ENCODE results near the gene CDK11A.
"Not testable (repeated sequence)": the region's sequence is repeated elsewhere in the genome, so short reads cannot be mapped to it uniquely, and the experiment has no call there.

CDK11A gene

DNA sequence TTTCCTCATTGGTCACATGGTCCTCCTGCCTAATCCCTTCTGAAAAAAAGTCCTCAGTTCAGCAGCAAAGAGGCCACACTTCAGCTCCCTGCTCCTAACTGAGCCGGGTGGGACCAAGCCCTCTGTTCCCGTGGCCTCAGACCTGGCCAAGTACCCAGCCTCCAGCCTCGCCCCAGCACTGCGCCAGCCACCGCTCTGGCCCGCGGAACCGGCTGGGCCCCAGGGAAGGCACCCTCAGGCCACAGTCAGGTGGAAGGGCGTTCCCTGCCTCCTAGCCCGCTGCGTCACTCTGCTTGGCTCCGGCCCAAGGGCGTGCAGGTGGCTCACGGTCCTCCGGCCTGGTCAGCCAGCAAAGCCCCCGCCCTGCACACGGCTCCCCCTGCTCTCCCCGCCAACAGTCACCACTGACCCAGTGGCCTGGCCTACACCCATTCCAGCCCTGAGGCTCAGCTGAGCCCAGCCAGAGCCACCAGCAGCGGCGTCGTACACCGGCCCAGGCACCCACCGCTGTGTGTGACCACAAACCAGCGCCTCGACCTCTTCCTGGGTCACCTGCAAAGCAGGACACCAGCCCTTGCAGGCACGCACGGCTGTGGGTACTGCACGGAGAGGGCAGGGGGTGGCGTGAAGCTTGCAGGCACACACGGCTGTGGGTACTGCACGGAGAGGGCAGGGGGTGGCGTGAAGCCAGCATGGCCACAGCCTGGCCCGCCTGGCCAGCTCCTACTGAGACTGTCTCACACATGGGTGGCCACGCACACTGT is 34.7 kb upstream of the CDK11A start:
- DNase-seq (ENCODE audit: low spot score): no peak
- H3K27ac Mint-ChIP-seq: no peak overlapping the region
- no peaks in the 10 kb centered on the region for H3K27me3 Mint-ChIP-seq (ENCODE audit: low read depth)
- H3K9me3 Mint-ChIP-seq: no peaks in the 10 kb centered on the region
- no peak overlapping the region for H3K4me3 Mint-ChIP-seq
- no peaks in the 10 kb centered on the region for H3K4me1 Mint-ChIP-seq (ENCODE audit: low read depth)
- peaks cover 17% of the 10 kb centered on the region for H3K36me3 Mint-ChIP-seq (ENCODE audit: low read depth)

- no peak overlapping the region for H3K4me3 Mint-ChIP-seq
- no peaks in the 10 kb centered on the region for H3K4me1 Mint-ChIP-seq (ENCODE audit: low read depth)
- no peaks in the 10 kb centered on the region for H3K27me3 Mint-ChIP-seq (ENCODE audit: low read depth)
- H3K36me3 Mint-ChIP-seq (ENCODE audit: low read depth): peaks cover 17% of the 10 kb centered on the region
- H3K27ac Mint-ChIP-seq: no peak overlapping the region
- DNase-seq (ENCODE audit: low spot score): no peak
- H3K9me3 Mint-ChIP-seq: no peaks in the 10 kb centered on the region
Observed at GRCh38 chr1:1758059-1758621, 34.0 kb upstream of the CDK11A start.

DNA sequence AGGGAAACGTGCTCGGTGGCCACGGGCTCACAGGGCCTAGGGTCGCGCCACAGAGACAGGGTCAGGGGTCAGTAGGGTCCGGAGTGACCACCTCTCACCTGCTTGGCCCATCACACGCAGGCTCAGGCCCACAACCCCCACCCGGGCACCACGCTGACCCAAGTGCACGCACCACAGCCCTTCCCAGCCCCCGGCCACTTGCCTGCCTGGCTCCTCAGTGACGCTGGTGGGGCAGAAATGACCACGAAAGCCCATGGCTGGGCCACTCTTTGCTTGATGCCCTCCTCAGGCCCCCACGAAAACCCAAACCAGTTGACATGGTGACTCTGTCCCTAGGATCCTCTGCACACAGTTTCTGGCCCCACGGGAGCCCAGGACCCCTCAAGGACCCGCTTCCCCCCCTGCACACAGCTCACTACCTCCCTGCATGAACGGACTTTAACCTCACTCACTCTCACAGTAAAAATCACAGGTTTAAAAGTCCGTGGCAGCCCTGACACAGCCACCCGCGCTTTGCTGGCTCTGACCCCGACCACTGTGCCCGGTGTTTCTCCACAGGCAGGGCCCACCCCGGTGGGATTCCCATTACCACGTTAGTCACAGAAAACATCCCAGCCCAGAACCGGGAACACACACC is 33.4 kb upstream of the CDK11A start:
- no peak overlapping the region for H3K27ac Mint-ChIP-seq
- no peaks in the 10 kb centered on the region for H3K9me3 Mint-ChIP-seq
- no peaks in the 10 kb centered on the region for H3K27me3 Mint-ChIP-seq (ENCODE audit: low read depth)
- DNase-seq (ENCODE audit: low spot score): no peak
- peaks cover 19% of the 10 kb centered on the region for H3K36me3 Mint-ChIP-seq (ENCODE audit: low read depth)
- no peaks in the 10 kb centered on the region for H3K4me1 Mint-ChIP-seq (ENCODE audit: low read depth)
- H3K4me3 Mint-ChIP-seq: no peak overlapping the region

DNA sequence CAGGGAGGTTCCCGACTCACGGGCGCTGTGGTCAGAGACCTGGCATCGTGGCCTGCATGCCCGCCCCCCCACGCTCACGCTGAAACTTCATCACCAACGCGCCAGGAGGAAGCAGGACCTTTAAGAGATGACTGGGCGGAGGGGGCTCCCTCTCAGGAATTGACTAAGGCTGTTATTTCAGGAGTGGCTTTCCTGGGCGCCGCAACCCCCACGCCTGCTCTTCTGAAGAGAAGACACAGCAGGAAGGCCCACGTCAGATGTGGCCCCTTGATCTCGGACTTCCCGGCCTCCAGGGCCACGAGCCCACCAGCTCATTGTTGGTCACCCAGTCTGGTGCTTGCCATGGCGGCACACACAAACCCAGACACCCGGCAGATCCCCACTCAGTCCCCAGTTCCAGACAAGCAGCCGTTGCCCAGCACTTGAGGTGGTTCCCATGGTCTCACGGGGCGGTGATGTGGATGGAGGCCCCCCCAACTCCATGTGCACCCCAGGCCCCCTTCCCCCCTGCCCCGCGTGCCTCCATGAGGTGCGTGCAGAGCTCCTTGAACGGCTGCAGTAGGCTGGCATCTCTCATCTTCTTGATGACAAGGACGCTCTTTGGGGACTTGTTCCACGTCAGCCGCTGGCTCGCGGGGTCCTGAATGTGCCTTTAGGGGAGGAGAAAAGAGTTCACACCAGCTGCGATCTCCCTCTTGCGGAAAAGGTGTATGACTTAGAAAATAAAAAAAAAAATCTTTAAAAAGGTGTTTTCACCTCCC is 32.7 kb upstream of the CDK11A start:
- Mint-ChIP-seq H3K27me3 (ENCODE audit: low read depth) (no peaks in the 10 kb centered on the region), H3K36me3 (ENCODE audit: low read depth) (peaks cover 14% of the 10 kb centered on the region), H3K4me3 (no peak overlapping the region), H3K27ac (no peak overlapping the region), H3K9me3 (no peaks in the 10 kb centered on the region), H3K4me1 (ENCODE audit: low read depth) (no peaks in the 10 kb centered on the region)
- no peak for DNase-seq (ENCODE audit: low spot score)

- no peak overlapping the region for H3K4me3 Mint-ChIP-seq
- no peaks in the 10 kb centered on the region for H3K27me3 Mint-ChIP-seq (ENCODE audit: low read depth)
- no peaks in the 10 kb centered on the region for H3K4me1 Mint-ChIP-seq (ENCODE audit: low read depth)
- H3K9me3 Mint-ChIP-seq: no peaks in the 10 kb centered on the region
- no peak overlapping the region for H3K27ac Mint-ChIP-seq
- DNase-seq (ENCODE audit: low spot score): no peak
- H3K36me3 Mint-ChIP-seq (ENCODE audit: low read depth): peaks cover 7% of the 10 kb centered on the region
Observed at GRCh38 chr1:1755852-1756251, 31.7 kb upstream of the CDK11A start.

GRCh38 chr1:1755426-1755825 is 31.3 kb upstream of the CDK11A start:
- Mint-ChIP-seq H3K9me3 (no peaks in the 10 kb centered on the region), H3K27me3 (ENCODE audit: low read depth) (no peaks in the 10 kb centered on the region), H3K36me3 (ENCODE audit: low read depth) (peaks cover 7% of the 10 kb centered on the region), H3K27ac (no peak overlapping the region), H3K4me3 (no peak overlapping the region), H3K4me1 (ENCODE audit: low read depth) (no peaks in the 10 kb centered on the region)
- DNase-seq (ENCODE audit: low spot score): no peak

- no peaks in the 10 kb centered on the region for H3K9me3 Mint-ChIP-seq
- H3K36me3 Mint-ChIP-seq (ENCODE audit: low read depth): peaks cover 7% of the 10 kb centered on the region
- H3K27ac Mint-ChIP-seq: no peak overlapping the region
Observed at GRCh38 chr1:1754051-1754815, 30.1 kb upstream of the CDK11A start.

DNA sequence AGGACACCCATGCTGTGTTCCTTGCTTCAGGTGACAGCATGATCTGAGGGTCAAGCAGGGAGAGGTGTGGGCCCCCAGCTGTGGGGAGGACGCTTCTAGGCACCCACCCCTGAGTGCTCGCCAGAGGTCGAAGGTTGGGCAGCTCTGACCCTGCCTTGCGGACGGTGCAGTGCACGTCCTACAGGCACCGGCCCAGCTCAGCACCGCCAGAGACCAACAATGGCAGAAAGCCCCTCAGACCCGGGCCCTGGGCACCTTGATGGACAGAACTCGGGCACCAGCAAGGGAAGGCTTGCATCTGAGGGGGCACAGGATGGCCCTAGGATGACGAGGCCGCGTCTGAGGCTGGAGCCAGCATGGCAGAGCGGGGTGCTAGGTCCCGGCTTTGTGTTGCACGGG is 29.4 kb upstream of the CDK11A start:
- Mint-ChIP-seq H3K9me3 (no peaks in the 10 kb centered on the region), H3K4me3 (no peak overlapping the region), H3K27ac (no peak overlapping the region), H3K27me3 (ENCODE audit: low read depth) (no peaks in the 10 kb centered on the region), H3K36me3 (ENCODE audit: low read depth) (peaks cover 7% of the 10 kb centered on the region), H3K4me1 (ENCODE audit: low read depth) (peaks cover 3% of the 10 kb centered on the region)
- no peak for DNase-seq (ENCODE audit: low spot score)

More at GRCh38 chr1:1754051-1754815, 30.1 kb upstream of the CDK11A start:
- no peak for DNase-seq (ENCODE audit: low spot score)
- Mint-ChIP-seq H3K4me3 (no peak overlapping the region), H3K27me3 (ENCODE audit: low read depth) (no peaks in the 10 kb centered on the region), H3K4me1 (ENCODE audit: low read depth) (peaks cover 2% of the 10 kb centered on the region)

DNA sequence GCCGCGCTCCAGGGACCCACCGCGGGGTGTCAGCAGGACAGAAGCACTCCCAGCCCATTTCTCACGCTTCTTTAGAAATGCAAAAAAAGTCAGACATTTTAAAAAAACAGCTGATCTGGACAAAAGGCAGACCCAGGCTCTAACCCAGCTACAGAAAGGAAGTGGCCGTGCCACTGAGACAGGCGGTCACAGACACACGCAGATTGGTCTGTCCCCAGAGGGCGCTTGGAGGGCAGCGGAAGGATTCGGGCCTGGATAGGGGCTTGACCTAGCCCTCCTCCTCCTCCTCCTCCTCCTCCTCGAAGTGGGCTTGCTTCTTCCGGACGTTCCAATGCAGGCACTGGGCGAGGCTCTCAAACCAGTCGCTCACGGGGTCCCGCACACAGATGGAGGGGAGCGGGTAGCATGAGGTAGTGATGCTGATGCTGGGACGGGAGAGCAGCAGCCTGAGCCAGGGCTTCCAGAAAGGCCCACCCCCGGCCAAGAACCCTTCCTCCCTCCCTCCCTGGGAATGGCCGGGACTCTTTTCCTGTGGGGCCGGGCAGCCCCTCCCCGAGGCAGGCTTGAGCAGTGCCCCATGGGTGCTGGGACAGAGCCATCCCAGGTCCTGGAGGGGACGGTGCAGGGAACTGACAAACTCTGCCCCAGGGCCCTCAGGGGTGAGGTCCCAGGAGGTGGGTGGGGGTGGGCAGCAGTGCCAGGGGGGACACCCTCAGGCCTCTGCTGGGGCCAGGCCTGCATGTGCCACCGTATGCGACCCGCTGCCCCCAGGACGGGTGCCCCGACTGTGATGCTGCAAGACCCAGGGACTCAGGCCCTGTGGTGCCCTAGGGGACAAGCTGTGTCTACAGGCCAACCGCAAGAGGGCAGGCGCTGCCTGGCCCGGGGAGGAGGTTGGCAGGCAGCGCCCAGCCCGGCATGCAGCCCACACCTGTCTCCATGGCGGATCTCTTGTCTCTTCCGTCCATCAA is 28.8 kb upstream of the CDK11A start:
- DNase-seq (ENCODE audit: low spot score): no peak
- H3K9me3 Mint-ChIP-seq: no peaks in the 10 kb centered on the region
- H3K4me3 Mint-ChIP-seq: no peak overlapping the region
- H3K27me3 Mint-ChIP-seq (ENCODE audit: low read depth): no peaks in the 10 kb centered on the region
- H3K36me3 Mint-ChIP-seq (ENCODE audit: low read depth): peaks cover 7% of the 10 kb centered on the region
- no peak overlapping the region for H3K27ac Mint-ChIP-seq
- H3K4me1 Mint-ChIP-seq (ENCODE audit: low read depth): peaks cover 6% of the 10 kb centered on the region

DNA sequence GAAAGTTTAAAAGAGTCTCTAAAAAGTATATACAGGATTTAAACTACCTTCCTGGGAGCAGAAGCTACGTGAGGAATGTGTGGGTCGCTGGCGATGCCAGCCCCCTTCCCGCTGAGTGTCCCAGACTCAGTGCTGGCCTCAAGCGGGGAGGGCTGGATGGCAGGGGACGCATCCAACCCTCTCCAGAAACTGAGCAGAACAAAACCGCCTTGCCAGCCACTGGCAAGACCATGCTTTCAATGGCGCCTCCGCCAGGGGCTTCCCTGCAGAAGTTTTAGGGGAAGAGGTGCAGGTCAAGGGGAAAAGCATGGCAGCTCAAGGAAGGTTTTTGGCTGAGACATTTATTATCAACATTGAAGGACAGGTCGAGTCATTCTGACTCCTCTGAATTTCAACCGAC is 28.0 kb upstream of the CDK11A start:
- H3K27ac Mint-ChIP-seq: no peak overlapping the region
- peaks cover 6% of the 10 kb centered on the region for H3K4me1 Mint-ChIP-seq (ENCODE audit: low read depth)
- H3K36me3 Mint-ChIP-seq (ENCODE audit: low read depth): peaks cover 7% of the 10 kb centered on the region
- no peak for DNase-seq (ENCODE audit: low spot score)
- no peaks in the 10 kb centered on the region for H3K9me3 Mint-ChIP-seq
- no peak overlapping the region for H3K4me3 Mint-ChIP-seq
- no peaks in the 10 kb centered on the region for H3K27me3 Mint-ChIP-seq (ENCODE audit: low read depth)

GRCh38 chr1:1749941-1750340 is 25.8 kb upstream of the CDK11A start:
- H3K4me3 Mint-ChIP-seq; H3K9me3 Mint-ChIP-seq; H3K36me3 Mint-ChIP-seq (ENCODE audit: low read depth); H3K4me1 Mint-ChIP-seq (ENCODE audit: low read depth); H3K27ac Mint-ChIP-seq; DNase-seq (ENCODE audit: low spot score); H3K27me3 Mint-ChIP-seq (ENCODE audit: low read depth): not testable (repeated sequence)

DNA sequence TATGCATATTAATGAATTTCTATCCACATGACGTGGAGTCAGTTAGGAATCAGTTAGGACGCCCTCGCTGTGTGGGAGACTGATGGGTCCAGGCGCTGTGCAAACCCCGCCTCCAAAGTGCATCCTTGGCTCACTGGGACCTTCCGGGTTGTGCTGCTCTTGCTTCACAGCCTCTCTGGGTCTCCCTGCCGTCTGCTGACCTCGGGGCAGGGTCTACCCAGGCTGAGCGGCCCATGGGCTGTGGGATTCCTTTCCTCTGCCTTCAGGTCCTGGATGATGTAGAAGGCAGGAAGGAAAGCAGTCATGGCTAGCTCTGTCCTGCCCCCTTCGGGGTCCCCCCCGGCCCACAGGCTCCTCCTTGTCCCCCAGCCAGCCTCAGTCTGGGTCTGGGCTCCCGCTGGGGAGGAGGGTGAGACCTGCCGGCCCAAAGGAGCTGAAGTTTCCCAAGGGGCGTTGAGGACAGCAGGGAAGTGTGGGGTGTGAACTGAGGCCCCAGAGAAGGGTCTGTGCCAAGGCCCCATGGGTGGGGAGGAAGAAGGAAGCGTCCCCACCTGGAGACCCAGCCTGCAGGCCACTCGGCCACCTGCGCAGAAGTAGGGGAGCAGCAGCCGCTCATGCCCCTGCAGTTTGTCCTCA is 24.6 kb upstream of the CDK11A start:
- no peaks in the 10 kb centered on the region for H3K27me3 Mint-ChIP-seq (ENCODE audit: low read depth)
- DNase-seq (ENCODE audit: low spot score): no peak
- H3K9me3 Mint-ChIP-seq: no peaks in the 10 kb centered on the region
- H3K36me3 Mint-ChIP-seq (ENCODE audit: low read depth): peaks cover 2% of the 10 kb centered on the region
- peaks cover 6% of the 10 kb centered on the region for H3K4me1 Mint-ChIP-seq (ENCODE audit: low read depth)
- peak overlapping the region; percentile 62 for H3K4me3 Mint-ChIP-seq
- no peak overlapping the region for H3K27ac Mint-ChIP-seq
